ENCODE measurements around the gene TNNT3. TPM values are rescaled to one million over a fixed set of nuclear protein-coding genes. Genes with fewer than 3 reads are reported as not detected.

Gene TNNT3
- total RNA-seq, 1 donor from 2014 or later: not detected

Other genes with a start within 250 kb of the TNNT3 start
- not detected for gene KRTAP5-6, start 222.5 kb upstream of the TNNT3 start, total RNA-seq
- 0.49 TPM for gene IFITM10, start 169.1 kb upstream of the TNNT3 start, total RNA-seq
- gene CTSD, start 155.8 kb upstream of the TNNT3 start, total RNA-seq: 36.9 TPM
- gene SYT8, start 84.7 kb upstream of the TNNT3 start, total RNA-seq: not detected
- not detected for gene TNNI2, start 80.7 kb upstream of the TNNT3 start, total RNA-seq
- gene LSP1, start 66.6 kb upstream of the TNNT3 start, total RNA-seq: 0.98 TPM
- not detected for gene PRR33, start 27.8 kb upstream of the TNNT3 start, total RNA-seq
- gene MRPL23, start 27.6 kb downstream of the TNNT3 start, total RNA-seq: 20.2 TPM
- gene H19, start 78.1 kb downstream of the TNNT3 start, total RNA-seq: 6.6 TPM
- gene IGF2, start 219.7 kb downstream of the TNNT3 start, total RNA-seq: 14.0 TPM
- gene INS, start 241.5 kb downstream of the TNNT3 start, total RNA-seq: not detected